ENCODE data around the gene ZNF419.

DNA sequence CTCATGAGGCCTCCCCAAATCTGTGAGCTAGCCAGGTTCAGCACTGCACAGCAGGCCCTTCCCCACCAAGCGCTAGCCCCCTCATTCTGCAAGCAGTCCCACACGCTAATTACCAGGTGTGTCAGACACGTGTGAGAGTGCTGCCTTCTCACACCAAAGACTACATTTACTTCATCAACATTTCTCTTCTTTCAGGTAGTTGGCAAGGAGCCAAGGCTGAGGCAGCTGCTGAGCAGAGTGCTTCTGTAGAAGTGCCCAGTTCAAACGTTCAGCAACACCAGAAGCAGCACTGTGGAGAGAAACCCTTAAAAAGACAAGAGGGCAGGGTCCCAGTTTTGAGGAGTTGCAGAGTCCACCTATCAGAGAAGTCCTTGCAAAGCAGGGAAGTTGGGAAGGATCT is 18.6 kb downstream of the ZNF419 start:
- TF ChIP-seq, protein P1, sequence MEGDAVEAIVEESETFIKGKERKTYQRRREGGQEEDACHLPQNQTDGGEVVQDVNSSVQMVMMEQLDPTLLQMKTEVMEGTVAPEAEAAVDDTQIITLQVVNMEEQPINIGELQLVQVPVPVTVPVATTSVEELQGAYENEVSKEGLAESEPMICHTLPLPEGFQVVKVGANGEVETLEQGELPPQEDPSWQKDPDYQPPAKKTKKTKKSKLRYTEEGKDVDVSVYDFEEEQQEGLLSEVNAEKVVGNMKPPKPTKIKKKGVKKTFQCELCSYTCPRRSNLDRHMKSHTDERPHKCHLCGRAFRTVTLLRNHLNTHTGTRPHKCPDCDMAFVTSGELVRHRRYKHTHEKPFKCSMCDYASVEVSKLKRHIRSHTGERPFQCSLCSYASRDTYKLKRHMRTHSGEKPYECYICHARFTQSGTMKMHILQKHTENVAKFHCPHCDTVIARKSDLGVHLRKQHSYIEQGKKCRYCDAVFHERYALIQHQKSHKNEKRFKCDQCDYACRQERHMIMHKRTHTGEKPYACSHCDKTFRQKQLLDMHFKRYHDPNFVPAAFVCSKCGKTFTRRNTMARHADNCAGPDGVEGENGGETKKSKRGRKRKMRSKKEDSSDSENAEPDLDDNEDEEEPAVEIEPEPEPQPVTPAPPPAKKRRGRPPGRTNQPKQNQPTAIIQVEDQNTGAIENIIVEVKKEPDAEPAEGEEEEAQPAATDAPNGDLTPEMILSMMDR (IDR thresholded peaks at IDR 0.05), result no peak
- TF ChIP-seq EP300 (IDR thresholded peaks at IDR 0.05), result no peak
